ENCODE measurements around the gene DUSP16.

DUSP16 gene

GRCh38 chr12:12441843-12442461 is 120.7 kb downstream of the DUSP16 start:
- DNase-seq (ENCODE audit: low read depth): no peak

- no peak for DNase-seq (ENCODE audit: low read depth)
Observed at GRCh38 chr12:12441429-12441807, 121.2 kb downstream of the DUSP16 start.

- no peak for DNase-seq (ENCODE audit: low read depth)
Observed at GRCh38 chr12:12440784-12441428, 121.8 kb downstream of the DUSP16 start.

- no peak for DNase-seq (ENCODE audit: low read depth)
Observed at GRCh38 chr12:12439636-12440035, 123.0 kb downstream of the DUSP16 start.

GRCh38 chr12:12436831-12437345 is 125.8 kb downstream of the DUSP16 start:
- no peak for DNase-seq (ENCODE audit: low read depth)

- no peak for DNase-seq (ENCODE audit: low read depth)
Observed at GRCh38 chr12:12433203-12433731, 129.4 kb downstream of the DUSP16 start.

- peak; percentile 21 for DNase-seq (ENCODE audit: low read depth)
Observed at GRCh38 chr12:12432364-12432763, 130.3 kb downstream of the DUSP16 start.

GRCh38 chr12:12428961-12429657 is 133.6 kb downstream of the DUSP16 start:
- DNase-seq (ENCODE audit: low read depth): no peak

GRCh38 chr12:12428047-12428446 is 134.6 kb downstream of the DUSP16 start:
- DNase-seq (ENCODE audit: low read depth): no peak

- no peak for DNase-seq (ENCODE audit: low read depth)
Observed at GRCh38 chr12:12427568-12427967, 135.1 kb downstream of the DUSP16 start.

GRCh38 chr12:12425616-12426015 is 137.0 kb downstream of the DUSP16 start:
- peak; percentile 37 for DNase-seq (ENCODE audit: low read depth)

GRCh38 chr12:12425001-12425400 is 137.7 kb downstream of the DUSP16 start:
- DNase-seq (ENCODE audit: low read depth): no peak
